Stimulated activated CD8-positive, alpha-beta memory T cell treated with anti-CD3 and anti-CD28 coated beads, Interleukin-12 subunit alpha, Interleukin-12 subunit beta, amount 100 ng/mL, for 24 hours (primary cell): ENCODE data around the gene CD9.
A peak's percentile ranks its signal among the peaks of the same experiment; 100 is the strongest.

Source experiments
- DNase-seq: peaks from one replicate; pipeline ENCODE4 v3.0.0-alpha.2; 2020; ENCODE audit errors: extremely low read depth

CD9 gene

GRCh38 chr12:6275928-6276887 lies 76.0 kb downstream of the CD9 start:
- DNase-seq = no peak

DNA sequence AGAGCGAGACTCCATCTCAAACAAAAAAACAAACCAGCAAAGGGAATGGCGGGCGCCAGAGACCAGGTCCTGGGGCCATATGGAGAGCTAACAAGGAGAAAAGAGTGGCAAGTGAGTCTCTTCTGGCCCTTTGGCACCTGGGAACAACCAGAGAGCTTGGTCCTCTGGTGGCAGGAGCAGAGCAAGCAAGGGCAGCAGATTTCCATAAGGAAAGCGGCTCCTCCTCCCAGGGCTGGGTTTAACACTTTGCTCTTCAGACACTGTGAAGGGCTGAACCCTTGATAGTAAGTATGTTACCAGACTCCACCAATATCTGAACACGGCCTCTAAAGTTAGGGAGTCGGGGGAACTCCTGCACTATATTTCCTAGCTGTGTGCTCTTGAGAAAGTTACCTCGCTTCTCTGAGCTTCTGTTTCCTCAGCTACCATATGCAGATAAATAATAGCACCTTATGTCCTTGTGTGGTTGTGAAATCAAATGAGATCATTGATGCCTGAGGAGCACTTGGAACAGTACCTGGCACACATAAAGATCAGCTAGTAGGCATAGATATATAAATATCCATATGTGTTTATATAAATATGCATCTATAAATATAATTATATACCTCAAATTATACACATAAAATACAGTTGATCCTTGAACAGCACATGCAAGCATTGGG lies 76.9 kb downstream of the CD9 start:
- no peak for DNase-seq

GRCh38 chr12:6277982-6278438 lies 77.8 kb downstream of the CD9 start:
- DNase-seq = no peak

DNA sequence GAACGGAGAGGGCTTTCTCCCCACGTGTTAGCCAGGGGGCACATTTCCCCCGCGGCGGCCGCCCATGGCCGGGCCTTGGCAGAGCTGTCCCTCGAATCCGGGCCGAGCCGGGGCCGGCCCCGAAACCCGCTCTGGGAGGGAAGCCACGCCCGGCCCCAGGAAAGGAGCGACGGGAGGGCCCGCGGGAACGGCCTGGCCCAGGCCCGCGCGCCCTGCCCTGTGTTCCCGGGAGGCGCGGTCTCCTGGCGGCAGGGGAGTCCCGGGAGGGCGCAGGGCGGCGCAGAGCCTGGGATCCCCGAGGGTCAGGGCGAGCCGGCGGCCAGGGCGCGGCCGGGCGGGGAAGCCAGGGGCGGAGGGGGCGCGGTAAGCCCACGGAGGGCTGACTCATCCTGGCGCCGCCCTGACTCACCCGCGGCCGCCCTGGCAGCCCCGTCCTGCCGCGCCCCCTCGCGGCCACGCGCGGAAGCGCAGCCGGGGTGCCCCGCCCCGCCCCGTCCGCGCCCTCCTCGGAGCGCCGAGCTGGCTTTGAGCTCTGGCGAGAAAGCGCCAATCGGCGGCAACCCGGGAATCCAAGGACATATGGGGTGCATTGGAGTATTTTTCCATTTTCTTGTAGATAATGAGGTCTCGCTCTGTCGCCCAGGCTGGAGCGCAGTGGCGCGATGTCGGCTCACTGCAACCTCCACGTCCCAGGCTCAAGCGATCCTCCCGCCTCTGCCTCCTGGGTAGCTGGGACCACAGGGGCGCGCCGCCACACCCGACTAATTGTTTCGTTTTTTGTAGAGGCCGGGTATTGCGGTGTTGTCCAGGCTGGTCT lies 78.4 kb downstream of the CD9 start:
- DNase-seq = peak; percentile 51

GRCh38 chr12:6279256-6279628 lies 79.0 kb downstream of the CD9 start:
- DNase-seq = no peak

- no peak for DNase-seq
These were observed 79.4 kb downstream of the CD9 start for GRCh38 chr12:6279631-6280030.

DNA sequence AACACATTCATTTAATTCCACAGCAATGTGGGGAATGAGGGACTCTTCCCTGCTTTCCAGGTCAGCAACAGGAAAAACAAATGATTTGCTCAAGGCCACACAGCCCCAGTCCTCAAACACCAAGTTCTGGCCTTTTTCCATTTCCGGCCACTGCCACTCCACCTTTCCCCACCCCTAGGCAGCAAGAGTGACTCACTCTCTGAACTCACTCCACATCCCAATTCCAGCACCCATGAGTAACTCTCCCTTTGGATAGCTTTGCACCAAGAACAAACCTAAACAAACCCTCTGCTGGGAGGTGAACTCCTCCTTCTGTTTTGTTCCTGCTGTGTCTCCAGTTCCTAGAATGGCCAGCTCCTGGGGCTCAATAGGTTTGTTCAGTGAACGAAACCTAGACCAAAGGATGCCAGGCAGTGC lies 79.9 kb downstream of the CD9 start:
- DNase-seq = no peak

GRCh38 chr12:6280672-6281071 lies 80.5 kb downstream of the CD9 start:
- DNase-seq = no peak

GRCh38 chr12:6281081-6281809 lies 81.0 kb downstream of the CD9 start:
- no peak for DNase-seq

- DNase-seq = no peak
These were observed 82.2 kb downstream of the CD9 start for GRCh38 chr12:6282453-6282840.

DNA sequence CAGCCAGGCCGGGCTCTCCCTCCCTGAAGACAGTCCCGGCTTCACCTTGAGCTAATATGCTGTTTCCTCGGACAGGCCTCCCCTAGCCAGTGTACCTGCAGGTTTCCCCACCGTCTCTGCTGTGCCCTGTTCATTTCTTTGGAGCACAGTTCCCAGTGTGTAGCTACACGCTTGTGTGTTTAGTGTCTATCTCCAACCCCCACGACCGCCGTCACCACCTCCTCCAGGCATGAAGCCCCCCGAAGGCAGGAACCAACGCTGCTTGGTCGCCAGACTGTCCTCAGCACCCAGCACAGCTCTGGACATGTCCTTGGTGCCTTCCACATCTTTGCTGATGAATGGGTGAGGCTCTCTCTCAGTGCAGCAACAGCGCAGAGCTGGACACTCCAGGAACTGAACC lies 84.1 kb downstream of the CD9 start:
- DNase-seq = no peak

- no peak for DNase-seq
These were observed 84.9 kb downstream of the CD9 start for GRCh38 chr12:6285063-6285477.

- DNase-seq = no peak
These were observed 85.5 kb downstream of the CD9 start for GRCh38 chr12:6285532-6286306.
